ENCODE results near the gene DCAKD.

The DCAKD gene

DNA sequence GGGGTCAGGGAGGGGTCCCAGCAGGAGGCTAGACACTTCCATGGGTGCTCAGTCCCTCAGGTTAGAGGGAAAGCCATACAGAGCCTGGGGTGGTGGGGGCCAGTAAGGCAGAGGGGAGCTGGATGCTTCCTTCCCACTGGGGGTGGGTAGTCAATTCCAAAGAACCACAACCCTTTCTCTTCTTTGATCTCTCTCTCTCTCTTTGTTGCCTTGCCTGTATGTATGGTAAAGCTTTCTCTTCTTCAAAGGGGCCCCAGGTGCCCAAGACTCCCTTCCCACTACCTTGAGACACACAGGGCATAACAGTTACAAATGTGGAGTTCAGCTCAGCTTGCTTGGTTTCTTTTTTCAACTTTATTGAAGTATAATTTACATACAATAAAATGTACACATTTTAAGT, 52.8 kb downstream of the DCAKD start:
- no peak for DNase-seq

DNA sequence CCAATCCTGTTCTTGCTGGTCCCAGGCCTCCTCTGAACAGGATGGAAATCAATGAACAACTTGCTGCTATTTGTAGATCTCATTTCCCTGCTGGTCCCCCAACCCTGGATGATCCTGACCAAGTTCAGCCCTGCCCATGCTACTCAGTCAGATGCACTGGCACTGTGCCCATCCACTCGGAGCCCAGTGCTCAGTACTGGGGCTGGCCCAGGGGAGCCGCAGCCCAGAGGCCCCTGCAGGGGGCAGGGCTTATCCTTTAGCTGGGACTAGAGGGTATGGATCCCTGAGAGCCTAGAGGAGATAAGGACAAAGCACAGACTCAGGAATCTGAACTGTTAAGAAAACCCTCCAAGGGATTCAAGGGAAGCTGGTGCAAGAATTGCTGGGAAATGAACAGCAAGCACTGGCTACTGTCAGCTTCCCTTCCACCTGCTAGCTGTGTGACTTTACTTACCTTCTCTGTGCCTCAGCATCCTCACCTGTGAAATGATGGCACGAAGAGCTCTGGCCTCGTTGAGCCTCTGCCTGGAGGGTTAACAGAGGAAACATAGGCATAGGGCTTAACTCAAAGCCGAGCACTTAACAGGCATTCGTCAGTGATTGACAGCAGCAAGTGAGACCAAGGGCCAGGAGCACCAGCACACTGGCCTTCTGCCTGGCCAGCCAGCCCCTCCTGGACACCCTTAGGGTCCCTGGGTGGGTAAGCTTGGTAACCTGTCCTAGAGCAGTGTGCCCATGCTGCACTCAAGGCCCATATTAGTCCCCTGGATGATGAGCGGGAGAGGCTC, 53.5 kb downstream of the DCAKD start:
- DNase-seq, result no peak

DNA sequence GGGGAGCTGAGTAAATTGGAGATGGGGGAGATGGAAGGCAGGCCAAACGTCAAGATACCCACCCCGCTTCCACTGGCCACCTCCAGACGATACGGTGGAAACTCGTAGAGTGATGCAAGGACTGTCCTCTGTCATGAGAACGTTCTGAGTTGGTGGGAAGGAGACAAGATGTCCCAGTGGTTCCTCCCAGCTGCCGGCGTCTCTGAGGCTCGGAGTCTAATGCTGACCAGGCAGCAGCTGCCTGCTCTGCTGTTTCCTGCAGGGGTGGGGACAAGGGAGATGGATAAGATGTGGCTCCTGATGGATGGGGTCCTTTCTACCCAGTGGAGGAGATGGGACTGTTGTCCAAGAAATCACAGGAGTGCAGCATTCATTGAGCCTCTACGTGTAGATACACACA, 55.1 kb downstream of the DCAKD start:
- no peak for DNase-seq

DNA sequence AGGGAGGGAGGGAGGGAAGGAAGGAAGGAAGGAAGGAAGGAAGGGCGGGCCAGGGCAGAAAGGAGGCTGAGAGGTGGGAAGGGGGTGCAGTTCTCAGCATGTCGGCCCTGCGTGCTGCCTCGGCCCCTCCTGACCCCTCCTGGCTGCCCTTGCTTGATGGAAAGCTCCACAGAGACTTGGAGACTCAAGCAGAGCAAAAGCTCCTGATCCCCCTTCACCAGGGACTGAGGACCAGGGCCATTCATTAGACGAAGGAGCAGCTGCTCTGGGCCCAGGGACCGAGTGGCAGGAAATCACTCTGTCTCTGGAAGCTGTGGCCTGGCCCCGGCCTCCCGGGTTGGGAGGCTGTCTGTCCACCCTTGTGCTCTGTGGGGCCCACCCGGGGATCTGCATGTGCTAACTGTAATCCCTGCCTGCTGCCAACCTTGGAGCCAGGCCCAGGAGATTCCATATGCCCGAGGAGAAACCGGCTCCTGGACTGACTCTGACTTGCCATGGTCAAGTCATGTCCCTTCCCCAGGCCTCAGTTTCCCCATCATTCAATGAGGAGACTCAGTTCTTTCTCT, 55.9 kb downstream of the DCAKD start:
- no peak for DNase-seq

DNA sequence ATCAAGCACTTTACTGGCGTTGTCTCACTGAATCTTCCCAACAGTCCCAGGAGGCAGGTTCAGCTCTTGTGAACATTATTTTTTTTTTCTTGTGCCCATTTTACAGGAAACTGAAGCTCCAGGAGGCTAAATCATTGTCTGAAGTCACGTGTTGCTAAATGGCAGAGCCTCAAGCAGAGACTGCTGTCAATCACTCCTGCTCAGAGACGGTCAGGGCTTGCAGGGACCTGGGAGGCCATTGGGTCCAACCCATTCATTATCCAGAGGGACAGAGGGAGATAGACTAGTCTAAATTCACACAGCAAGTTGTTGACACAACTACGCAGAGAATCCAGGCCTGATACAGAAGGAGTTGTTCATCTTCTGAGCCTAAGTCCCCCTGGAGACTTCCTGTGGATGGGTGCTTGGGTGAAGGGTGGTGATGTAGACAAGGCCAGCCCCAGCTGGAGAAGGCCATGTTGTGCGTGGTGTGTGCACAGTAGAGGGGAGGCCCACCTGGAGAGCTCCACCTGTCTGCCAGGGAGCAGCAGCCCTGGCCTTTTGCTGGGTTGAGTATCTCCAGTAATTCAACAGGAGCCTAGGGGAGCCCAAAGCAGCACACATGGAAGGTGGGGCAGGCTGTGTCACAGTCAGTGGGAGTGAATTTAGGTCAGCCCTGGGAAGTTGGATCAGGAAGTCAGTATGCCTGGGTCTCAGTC, 59.0 kb downstream of the DCAKD start:
- no peak for DNase-seq

DNA sequence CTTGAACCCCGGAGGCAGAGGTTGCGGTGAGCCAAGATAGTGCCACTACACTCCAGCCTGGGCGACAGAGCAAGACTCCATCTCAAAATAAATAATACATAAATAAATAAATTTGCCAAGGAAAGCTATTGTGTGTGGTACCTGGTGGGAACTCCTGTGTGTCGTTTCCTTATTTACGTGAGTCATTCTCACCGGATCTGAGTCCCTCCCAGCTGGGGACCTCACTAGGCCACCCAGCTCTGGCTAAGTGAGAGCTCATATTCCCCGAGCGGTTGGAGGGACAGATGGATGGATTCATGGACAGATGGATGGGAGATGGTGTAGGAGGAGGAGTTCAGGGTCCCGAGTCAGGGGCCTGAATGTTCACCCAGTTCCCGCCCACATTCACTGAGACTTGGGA, 60.4 kb downstream of the DCAKD start:
- no peak for DNase-seq

DNA sequence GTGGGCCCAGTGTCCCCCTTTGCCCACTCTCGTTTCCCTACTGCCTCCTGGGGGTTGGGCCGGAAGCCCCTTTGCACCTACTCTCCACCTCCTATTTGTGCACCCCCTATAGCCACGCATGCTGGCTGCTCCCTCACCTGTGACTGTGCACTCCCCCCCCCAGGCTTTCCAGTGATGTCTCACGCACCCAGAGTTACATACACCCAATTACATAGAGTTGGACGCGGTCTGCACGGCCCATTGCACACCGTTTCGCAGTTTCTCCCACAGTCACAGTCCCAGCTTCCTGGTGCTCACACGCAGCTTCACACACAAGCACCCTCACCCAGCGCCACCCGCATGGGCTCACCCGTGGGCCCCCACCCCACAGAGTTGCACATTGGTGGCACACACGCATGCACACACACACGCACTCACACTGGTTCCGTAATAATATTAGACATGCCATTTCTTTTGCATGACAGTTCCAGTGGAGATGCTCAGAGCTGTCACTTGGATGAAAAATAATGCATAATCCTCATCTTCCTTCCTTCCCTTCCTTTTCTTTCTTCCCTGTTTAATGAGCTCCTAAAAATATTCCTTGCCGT, 61.8 kb downstream of the DCAKD start:
- no peak for DNase-seq

DNA sequence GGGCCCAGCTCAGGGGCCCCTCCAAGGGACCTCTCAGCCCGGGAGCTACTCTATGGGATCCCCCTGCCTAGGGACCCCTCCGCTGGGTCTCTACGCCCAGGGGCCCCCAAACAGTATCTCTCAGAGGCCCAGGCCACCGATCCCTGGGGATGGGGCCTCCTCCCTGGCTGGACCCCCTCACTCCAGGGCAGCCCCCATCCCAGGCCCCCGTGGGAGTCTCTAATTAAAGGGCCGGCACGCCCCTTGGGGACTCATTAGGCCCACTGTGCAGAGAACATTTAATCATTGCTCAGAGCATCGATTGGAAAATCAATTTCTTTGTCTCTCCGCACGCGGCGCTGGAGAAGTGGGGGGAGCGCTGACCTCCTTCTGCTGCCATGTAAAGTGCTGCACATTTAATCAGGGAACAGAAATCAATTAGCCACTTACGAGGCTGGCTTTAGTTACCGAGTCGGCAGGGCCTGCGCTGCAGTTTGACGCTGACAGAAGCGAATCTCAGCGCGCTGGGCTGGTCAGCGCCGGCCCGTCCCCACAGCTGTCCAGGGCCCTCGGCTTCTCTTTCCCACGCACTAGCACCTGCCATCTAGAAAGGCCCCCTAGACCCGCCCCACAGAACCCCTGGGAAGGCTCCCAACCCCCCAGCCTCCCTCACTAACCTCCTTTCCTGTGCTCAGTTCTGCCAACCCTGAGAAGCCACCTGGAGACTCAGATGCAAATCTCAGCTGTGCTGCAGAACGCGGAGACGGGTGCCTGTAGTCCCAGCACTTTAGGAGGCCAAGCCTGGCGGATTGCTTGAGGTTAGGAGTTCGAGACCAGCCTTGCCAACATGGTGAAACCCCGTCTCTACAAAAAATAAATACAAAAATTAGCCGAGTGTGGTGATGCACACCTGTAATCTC, 63.1 kb downstream of the DCAKD start:
- no peak for DNase-seq

DNA sequence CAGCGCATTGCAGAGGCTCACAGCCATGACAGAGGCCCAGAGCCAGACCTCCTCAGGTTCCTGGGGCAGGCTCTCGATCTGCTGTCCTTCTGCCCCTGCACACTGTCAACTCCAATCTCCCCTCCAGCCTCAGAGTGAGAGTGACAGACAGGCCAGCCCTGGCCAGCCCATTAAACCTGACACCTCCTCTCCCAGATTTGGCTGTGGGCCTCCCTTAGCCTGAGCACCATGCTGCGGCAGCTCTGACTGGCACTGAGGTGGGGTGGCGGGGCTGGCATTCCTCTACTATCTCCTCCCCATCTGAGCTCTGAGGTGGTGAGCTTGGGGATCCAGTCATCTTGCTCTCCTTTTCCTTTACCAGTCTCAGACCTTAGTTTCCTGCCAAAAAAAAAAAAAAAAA, 67.9 kb downstream of the DCAKD start:
- no peak for DNase-seq

DNA sequence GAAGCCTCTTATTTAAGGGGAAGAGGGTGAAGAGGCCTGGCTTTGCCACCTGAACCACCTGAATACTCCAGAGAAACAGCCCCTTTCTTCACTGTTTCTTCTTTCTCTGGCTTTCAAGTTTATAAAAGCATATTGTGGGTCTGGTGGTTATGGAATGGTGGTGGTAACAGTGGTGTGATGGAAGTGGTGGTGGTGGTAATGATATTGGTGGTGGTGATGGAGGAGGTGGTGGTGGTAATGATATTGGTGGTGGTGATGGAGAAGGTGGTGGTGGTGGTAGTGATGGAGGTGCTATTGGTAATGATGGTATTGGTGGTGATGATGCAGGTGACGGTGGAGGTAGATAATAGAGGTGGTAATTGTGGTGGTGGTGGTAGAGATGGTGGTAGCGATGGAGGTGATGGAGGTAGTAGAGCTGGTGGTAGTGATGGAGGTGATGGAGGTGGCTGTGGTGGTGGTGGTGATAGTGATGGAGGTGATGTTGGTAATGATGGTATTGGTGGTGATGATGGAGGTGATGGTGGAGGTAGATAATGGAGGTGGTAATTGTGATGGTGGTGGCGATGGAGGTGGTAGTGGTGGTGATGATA, 69.2 kb downstream of the DCAKD start:
- no peak for DNase-seq

DNA sequence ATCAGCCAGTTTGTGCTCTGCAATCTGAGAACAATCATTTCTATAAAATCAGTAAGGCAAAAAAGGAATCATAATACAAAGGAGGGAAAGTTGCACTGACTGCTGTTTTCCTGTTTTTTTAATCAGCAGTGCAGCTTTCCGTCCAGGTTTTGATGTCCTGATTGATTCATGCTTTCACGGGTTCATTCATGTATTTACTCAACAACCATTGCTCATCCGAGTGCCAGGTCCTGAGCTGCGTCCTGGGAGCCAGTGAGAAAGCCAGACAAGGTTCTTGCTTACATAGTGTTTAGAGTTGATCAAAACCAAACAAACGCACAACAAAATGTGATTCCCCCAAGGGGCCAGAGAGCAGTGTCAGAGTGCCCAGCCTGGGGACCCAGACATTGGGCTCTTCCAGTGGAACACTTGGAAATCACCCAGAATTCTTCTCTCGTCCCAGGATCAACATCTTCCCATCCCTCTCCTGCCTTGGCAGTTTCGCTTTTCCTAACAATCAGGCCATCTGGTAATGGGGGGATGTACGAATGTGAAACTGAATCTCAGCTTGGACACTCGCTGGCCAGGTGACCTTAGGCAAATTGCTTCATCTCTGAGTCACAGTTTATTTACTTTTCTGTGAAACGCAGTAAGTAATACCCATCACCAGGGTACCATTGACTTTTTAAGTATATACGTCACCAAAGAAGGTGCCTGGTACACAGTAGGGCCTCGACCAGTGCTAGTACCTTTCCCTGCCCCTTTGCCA, 70.0 kb downstream of the DCAKD start:
- DNase-seq, result no peak

DNA sequence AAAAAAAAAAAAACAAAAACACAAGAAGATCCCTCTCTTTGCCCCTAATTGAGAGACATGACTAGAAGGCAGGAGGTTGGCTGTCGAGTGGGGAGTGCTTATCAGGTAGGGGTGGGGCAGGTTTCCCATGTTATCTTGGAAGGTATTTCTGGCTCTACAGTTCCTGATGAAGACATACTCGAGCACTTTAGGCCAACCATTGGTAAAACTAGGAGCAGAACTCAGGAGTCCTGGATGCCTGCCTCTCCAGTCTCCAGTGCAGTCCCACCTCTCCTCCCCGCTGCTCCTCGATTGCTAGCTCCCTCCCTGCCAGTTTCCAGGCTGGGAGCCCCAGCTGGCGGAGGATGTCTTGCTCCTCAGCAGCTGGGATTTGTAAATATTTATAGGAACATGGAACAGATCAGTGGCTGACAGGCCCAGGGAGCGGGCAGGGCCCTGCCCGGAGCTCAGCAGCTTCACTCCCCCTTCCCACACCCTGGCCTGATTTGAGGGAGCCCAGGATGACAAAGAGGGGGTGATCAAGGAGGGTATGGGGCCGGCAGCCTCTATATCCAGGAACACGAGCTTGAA, 71.9 kb downstream of the DCAKD start:
- DNase-seq, result no peak

DNA sequence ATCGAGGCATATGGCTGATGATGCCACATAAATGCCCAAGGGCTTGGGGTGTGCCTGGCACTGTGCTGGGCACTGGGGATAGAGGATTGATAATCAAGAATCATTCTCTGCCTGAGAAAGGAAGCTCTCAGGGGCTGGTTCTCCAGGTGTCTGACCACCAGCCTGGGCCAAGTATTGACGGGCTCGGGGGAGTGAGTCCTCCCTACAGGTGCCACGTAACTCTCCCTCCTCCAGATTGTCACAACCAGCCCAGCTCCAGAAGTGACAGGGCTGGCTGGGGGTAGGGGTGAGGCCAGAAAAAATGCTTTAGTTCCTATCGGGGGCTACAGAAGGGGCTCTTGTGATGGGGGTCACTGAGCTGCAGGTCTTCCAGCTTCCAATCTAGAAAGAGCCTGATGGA, 72.6 kb downstream of the DCAKD start:
- no peak for DNase-seq

DNA sequence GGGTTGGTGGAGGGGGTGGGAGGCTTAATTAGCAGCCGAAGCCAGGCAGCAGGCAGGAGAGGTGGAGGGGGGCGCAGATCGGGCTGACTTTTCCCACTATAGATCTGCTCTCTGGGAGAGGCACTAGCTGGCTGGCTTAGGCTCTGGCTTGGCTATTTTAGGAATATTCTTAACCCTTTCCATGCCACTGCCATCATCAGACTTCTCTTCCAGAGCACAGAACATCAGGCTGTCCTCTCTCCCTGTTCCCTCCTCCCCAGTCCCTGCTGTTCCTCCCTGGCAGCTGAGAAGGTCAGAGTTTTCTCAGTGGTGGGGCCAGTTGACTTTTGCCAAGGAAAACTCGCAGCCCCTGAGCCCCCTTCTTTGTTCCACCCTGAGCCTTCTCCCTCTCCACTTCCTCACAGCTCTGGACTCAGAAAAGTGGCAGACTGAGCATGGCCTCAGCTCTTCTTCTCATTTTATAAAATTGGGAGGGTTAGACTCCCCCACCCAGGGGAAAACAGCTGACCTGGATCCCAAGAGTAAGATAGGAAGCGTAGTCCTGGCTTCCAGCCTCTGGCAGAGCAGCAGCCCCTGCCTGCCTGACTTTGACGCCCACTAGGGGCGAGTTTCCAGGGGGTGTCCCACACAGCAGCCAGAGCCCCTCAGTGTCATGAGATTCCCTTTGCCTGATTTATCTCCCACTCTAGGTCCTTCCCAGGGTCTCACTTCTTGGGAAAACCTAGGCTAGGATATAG, 73.5 kb downstream of the DCAKD start:
- no peak for DNase-seq

DNA sequence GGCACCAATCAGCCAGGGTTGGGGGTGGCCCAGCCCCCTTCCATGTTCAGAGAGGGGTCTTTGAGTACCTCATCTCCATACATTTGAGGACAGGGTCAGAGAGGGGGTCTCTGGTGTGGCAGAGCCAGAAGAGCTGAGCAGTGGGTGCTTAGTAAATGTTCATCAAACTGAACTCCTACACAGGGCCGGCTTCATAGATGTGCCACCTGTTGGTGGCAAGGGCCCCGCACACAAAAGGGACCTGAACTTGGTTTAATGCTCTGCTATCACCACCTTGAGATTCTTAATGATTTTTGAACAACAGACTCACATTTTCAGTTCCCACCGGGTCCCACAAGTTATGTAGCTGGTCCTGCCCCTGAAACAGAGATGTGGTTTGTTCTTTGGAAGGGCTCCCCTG, 74.4 kb downstream of the DCAKD start:
- no peak for DNase-seq

DNA sequence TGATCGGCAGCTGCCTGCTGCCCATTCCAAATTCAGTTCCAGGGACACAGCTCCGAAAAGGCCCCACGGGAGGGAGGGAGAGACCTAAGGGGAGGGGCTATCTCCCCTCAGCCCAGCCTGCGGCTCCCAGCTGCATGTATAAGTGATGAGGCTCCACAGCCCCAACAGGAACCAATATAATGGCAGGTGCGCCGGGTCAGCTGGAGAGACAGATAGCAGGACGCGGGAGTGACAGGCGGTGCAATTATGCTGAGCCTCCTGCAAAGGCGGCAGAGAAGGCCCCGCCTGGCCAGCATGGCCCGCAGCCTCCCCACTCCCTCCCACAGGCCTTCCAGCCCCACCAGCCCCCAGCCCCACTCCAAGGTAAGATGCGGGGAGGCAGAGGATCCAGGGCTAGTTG, 75.2 kb downstream of the DCAKD start:
- DNase-seq, result no peak

Data from CD4-positive, alpha-beta T cell treated with Interleukin-12 subunit alpha and Interleukin-12 subunit beta, for 1 hour (primary cell).